GM23248 (cell line): ENCODE data around the gene NPR2.

Source experiments
- EZH2 ChIP-seq: fragments of 200-600 bp; sonication (generic); IDR thresholded peaks from 2 replicates; pipeline ENCODE4 v1.6.1; 2018; ENCODE audit warnings: antibody characterized with exemption, mild to moderate bottlenecking; ENCODE audit not compliant: insufficient read depth, poor library complexity, severe bottlenecking
- EZH2phosphoT487 ChIP-seq: fragments of 200-600 bp; sonication (generic); IDR thresholded peaks from 2 replicates; pipeline ENCODE4 v1.6.1; 2018; ENCODE audit warnings: antibody characterized with exemption, moderate library complexity, mild to moderate bottlenecking, low read depth; ENCODE audit not compliant: insufficient read depth

DNA sequence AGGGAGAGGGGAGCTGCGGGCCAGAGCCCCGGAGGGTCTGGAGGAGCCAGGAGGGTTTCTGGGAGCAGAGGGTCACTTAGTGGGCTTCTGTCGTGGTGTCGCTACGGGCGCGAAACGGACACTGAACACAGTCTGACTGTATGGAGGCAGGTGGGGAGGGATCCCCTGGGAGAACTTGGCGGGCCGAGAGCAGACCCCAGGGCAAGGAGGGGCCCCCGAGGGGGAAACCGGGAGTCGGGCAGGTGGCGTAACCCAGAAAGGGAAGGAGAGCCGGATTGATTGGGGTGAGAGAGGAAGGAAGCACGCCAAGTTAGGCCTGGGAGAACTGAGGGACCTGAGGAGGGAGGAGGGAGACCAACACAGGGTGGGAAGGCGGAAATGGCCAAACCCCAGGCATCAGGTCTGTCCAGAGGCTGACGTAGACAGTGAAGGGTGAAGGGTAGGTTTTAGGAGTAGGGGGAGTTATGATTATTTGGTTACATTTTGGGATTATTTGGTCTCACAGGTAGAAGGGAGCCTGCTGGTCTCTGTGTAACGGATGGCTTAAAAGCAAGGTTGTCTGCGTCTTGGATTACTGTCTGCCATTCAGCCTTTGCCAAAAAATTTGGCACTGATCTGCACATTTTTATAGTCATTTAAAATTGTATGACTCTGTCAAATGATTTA is 34.0 kb upstream of the NPR2 start:
- TF ChIP-seq EZH2 (no peak), EZH2phosphoT487 (no peak)
